PC-3 (cell line): ENCODE measurements around the gene SLC6A17. TPM values are rescaled to one million over a fixed set of nuclear protein-coding genes. Genes with fewer than 3 reads are reported as not detected.

Source experiments
- ATAC-seq: fragments of 200-7000 bp; cut with Tn5 transposase; 2 replicates; pipeline ENCODE4 v1.9.1; 2020; ENCODE audit warnings: mild to moderate bottlenecking, moderate library complexity
- BruUV-seq: library from RNA; stranded (reverse); fragments of 400-500 nt; replicated peaks from 2 replicates; lab custom pipeline; 2021; lab: Mats Ljungman, UMichigan
- CTCF ChIA-PET: fragments of 300-600 bp; sonication (Branson Sonifier 250); formaldehyde crosslinking; loops from one replicate; lab custom pipeline; 2022; ENCODE audit warnings: antibody characterized with exemption; lab: Charles Lee
- POLR2A ChIA-PET: fragments of 300-600 bp; sonication (Branson Sonifier 250); formaldehyde crosslinking; loops from one replicate; lab custom pipeline; 2022; ENCODE audit warnings: antibody characterized with exemption; ENCODE audit not compliant: unreplicated experiment; lab: Charles Lee
- DNase-seq: peaks from one replicate; pipeline ENCODE4 v3.0.0-alpha.2; 2015
- H2AFZ ChIP-seq: fragments of 300-600 bp; sonication (generic); 2 replicates; pipeline ENCODE4 v1.6.0; 2016; ENCODE audit warnings: antibody characterized with exemption, low read length
- H3F3A ChIP-seq: fragments of 300-600 bp; sonication (generic); one replicate; pipeline ENCODE4 v1.6.0; 2017; ENCODE audit warnings: antibody characterized with exemption, low read length, control low read depth, mild to moderate bottlenecking; ENCODE audit not compliant: unreplicated experiment
- H3K27ac ChIP-seq: fragments of 300-600 bp; sonication (generic); 2 replicates; pipeline ENCODE4 v1.5.1; 2016; ENCODE audit warnings: mild to moderate bottlenecking, low read length
- H3K27me3 ChIP-seq: fragments of 300-600 bp; sonication (generic); 2 replicates; pipeline ENCODE4 v1.6.1; 2016; ENCODE audit warnings: low read length, mixed read lengths
- H3K36me3 ChIP-seq: fragments of 300-600 bp; sonication (generic); 2 replicates; pipeline ENCODE4 v1.6.1; 2016; ENCODE audit warnings: low read depth, mixed run types, low read length, mixed read lengths
- H3K4me1 ChIP-seq: fragments of 300-600 bp; sonication (generic); 2 replicates; pipeline ENCODE4 v1.5.1; 2016; ENCODE audit warnings: low read length; ENCODE audit not compliant: insufficient read depth
- H3K4me2 ChIP-seq: fragments of 300-600 bp; sonication (generic); 2 replicates; pipeline ENCODE4 v1.6.0; 2016; ENCODE audit warnings: low read length
- H3K4me3 ChIP-seq: fragments of 300-600 bp; sonication (generic); 2 replicates; pipeline ENCODE4 v1.5.1; 2016; ENCODE audit warnings: mild to moderate bottlenecking, low read length, mixed read lengths
- H3K79me2 ChIP-seq: fragments of 300-600 bp; sonication (generic); 2 replicates; pipeline ENCODE4 v1.6.1; 2017; ENCODE audit warnings: low read length, mixed read lengths
- H3K9ac ChIP-seq: fragments of 300-600 bp; sonication (generic); 2 replicates; pipeline ENCODE4 v1.6.0; 2016; ENCODE audit warnings: mild to moderate bottlenecking, low read length
- H3K9me2 ChIP-seq: fragments of 300-600 bp; sonication (generic); replicated peaks from 2 replicates; pipeline ENCODE4 v1.6.1; 2016; ENCODE audit warnings: mixed run types, low read length, mixed read lengths
- H3K9me3 ChIP-seq: fragments of 300-600 bp; sonication (generic); 2 replicates; pipeline ENCODE4 v1.6.1; 2016; ENCODE audit warnings: low read length, mixed read lengths
- H4K20me1 ChIP-seq: fragments of 300-600 bp; sonication (generic); 2 replicates; pipeline ENCODE4 v1.6.1; 2016; ENCODE audit warnings: low read length, mixed read lengths
- CTCF ChIP-seq: fragments of 300-600 bp; sonication (generic); conservative IDR thresholded peaks from 2 replicates; pipeline ENCODE4 v1.5.1; 2017; ENCODE audit warnings: antibody characterized with exemption, low read depth, mild to moderate bottlenecking, low read length
- EZH2 ChIP-seq: fragments of 300-600 bp; sonication (generic); IDR thresholded peaks from one replicate; pipeline ENCODE4 v1.6.1; 2017; ENCODE audit warnings: antibody characterized with exemption, mild to moderate bottlenecking, low read length; ENCODE audit not compliant: unreplicated experiment
- EZH2phosphoT487 ChIP-seq: fragments of 300-600 bp; sonication (generic); IDR thresholded peaks from 2 replicates; pipeline ENCODE4 v1.6.1; 2018; ENCODE audit warnings: mild to moderate bottlenecking, antibody characterized with exemption, low read length, borderline replicate concordance
- intact Hi-C: fragments of 100-400 bp; cut with micrococcal nuclease; formaldehyde crosslinking; loops from 2 replicates; pipeline ENCODE4 v1.9.0; 2023
- total RNA-seq: library from RNA; depleted of rRNA; stranded (reverse); fragments of >200 nt; gene quantifications from 2 replicates; pipeline ENCODE4 v1.2.3, GENCODE V29; 2014

Gene SLC6A17
- total RNA-seq, 1 experiment from 2014 or later: not detected

GRCh38 chr1:110213143-110213540 is 62.8 kb downstream of the SLC6A17 start:
- CTCF ChIA-PET: no interaction called here
- no TSS peak for BruUV-seq
- POLR2A ChIA-PET: no interaction called here
- Histone ChIP-seq H4K20me1 (no peaks in the 10 kb centered on the region; the same call in 1 of the 2 replicates), H3F3A (no peaks in the 10 kb centered on the region), H2AFZ (no peak overlapping the region), H3K9me2 (no peaks in the 10 kb centered on the region), H3K27ac (no peak overlapping the region), H3K9ac (no peak overlapping the region), H3K4me2 (0 out of 2 replicates have a peak overlapping the region, but pooled peaks have one; percentile 6), H3K36me3 (no peaks in the 10 kb centered on the region), H3K4me1 (peaks cover 30% of the 10 kb centered on the region; the same call in 1 of the 2 replicates), H3K4me3 (no peak overlapping the region), H3K79me2 (no peaks in the 10 kb centered on the region), H3K9me3 (no peaks in the 10 kb centered on the region), H3K27me3 (no peaks in the 10 kb centered on the region)
- TF ChIP-seq EZH2phosphoT487 (no peak), EZH2 (no peak), CTCF (no peak)
- ATAC-seq: no peak
- no peak for DNase-seq
- intact Hi-C loops: no loop called here

GRCh38 chr1:110214454-110215404 is 64.4 kb downstream of the SLC6A17 start:
- POLR2A ChIA-PET: no interaction called here
- Histone ChIP-seq H4K20me1 (no peaks in the 10 kb centered on the region; the same call in 1 of the 2 replicates), H3F3A (no peaks in the 10 kb centered on the region), H3K9ac (no peak overlapping the region), H3K4me2 (no peak overlapping the region), H2AFZ (no peak overlapping the region), H3K79me2 (no peaks in the 10 kb centered on the region), H3K36me3 (no peaks in the 10 kb centered on the region), H3K4me1 (peaks cover 30% of the 10 kb centered on the region; the same call in 1 of the 2 replicates), H3K27ac (no peak overlapping the region), H3K9me2 (no peaks in the 10 kb centered on the region), H3K9me3 (no peaks in the 10 kb centered on the region), H3K4me3 (no peak overlapping the region), H3K27me3 (no peaks in the 10 kb centered on the region)
- no TSS peak for BruUV-seq
- intact Hi-C loops: no loop called here
- DNase-seq (peak; percentile 48), ATAC-seq (no peak)
- no peak for TF ChIP-seq CTCF
- TF ChIP-seq EZH2phosphoT487: no peak
- CTCF ChIA-PET: no interaction called here
